ENCODE results near the gene ACTN4. TPM values are rescaled to one million over a fixed set of nuclear protein-coding genes. Genes with fewer than 3 reads are reported as not detected.

Gene ACTN4
- total RNA-seq, 4 donors from 2014 or later: 191 to 479 (median 365) TPM

GRCh38 chr19:38682195-38682867 is 34.9 kb downstream of the ACTN4 start:
- H3K36me3 ChIP-seq: no peaks in the 10 kb centered on the region
- WGBS, 2 donors: 93 to 95% methylated on average over 11 of the region's 11 CpGs
- H3K27ac ChIP-seq: peak overlapping the region; percentile 98 to 100 (median 99)
- H3K27me3 ChIP-seq: no peaks in the 10 kb centered on the region
- H3K9me3 ChIP-seq: no peaks in the 10 kb centered on the region
- no peak overlapping the region for H3K4me3 ChIP-seq (replicated peaks in 1 of 3)
- no peak for TF ChIP-seq CTCF (IDR thresholded peaks at IDR 0.05)
- TF ChIP-seq POLR2A (IDR thresholded peaks at IDR 0.05): no peak
- DNase-seq: no peak
- H3K4me1 ChIP-seq: peaks cover 52 to 81% of the 10 kb centered on the region in 2 donors
- intact Hi-C loops (cut with DNase I): no loop called here

GRCh38 chr19:38682872-38683392 is 35.5 kb downstream of the ACTN4 start:
- intact Hi-C loops (cut with DNase I): no loop called here
- Histone ChIP-seq H3K4me1 (peaks cover 52 to 83% of the 10 kb centered on the region in 2 donors), H3K27ac (peak overlapping the region; percentile 98 to 100 (median 99)), H3K4me3 (replicated peaks in 1 of 3) (no peak overlapping the region), H3K9me3 (no peaks in the 10 kb centered on the region), H3K36me3 (no peaks in the 10 kb centered on the region), H3K27me3 (no peaks in the 10 kb centered on the region)
- TF ChIP-seq POLR2A (IDR thresholded peaks at IDR 0.05) (no peak), CTCF (IDR thresholded peaks at IDR 0.05) (no peak)
- WGBS, 2 donors: 69 to 74% methylated on average over 6 to 7 of the region's 7 CpGs
- DNase-seq: peak; percentile 58 to 60

- H3K4me3 ChIP-seq (replicated peaks in 1 of 3): no peak overlapping the region
- WGBS, 2 donors: 18 to 26% methylated on average over 8 to 10 of the region's 10 CpGs
- H3K4me1 ChIP-seq: peaks cover 55 to 89% of the 10 kb centered on the region in 2 donors
Measured at GRCh38 chr19:38683393-38684077, 36.1 kb downstream of the ACTN4 start.

GRCh38 chr19:38684078-38684861 is 36.8 kb downstream of the ACTN4 start:
- Histone ChIP-seq H3K27ac (peak overlapping the region; percentile 98 to 100 (median 99)), H3K4me1 (peaks cover 62 to 93% of the 10 kb centered on the region in 2 donors), H3K27me3 (no peaks in the 10 kb centered on the region), H3K4me3 (replicated peaks in 1 of 3) (no peak overlapping the region), H3K9me3 (no peaks in the 10 kb centered on the region), H3K36me3 (no peaks in the 10 kb centered on the region)
- peak; percentile 31 to 42 for DNase-seq
- WGBS, 2 donors: 33% methylated on average over 7 of the region's 7 CpGs
- TF ChIP-seq POLR2A (IDR thresholded peaks at IDR 0.05) (no peak), CTCF (IDR thresholded peaks at IDR 0.05) (no peak)
- intact Hi-C loops (cut with DNase I): no loop called here

More at GRCh38 chr19:38683393-38684077, 36.1 kb downstream of the ACTN4 start:
- H3K9me3 ChIP-seq: no peaks in the 10 kb centered on the region
- peak; percentile 99 for DNase-seq
- TF ChIP-seq CTCF (IDR thresholded peaks at IDR 0.05) (peak in 1 of 6 experiments; percentile 15), POLR2A (IDR thresholded peaks at IDR 0.05) (peak in 1 of 2 donors; percentile 96)
- no peaks in the 10 kb centered on the region for H3K36me3 ChIP-seq
- H3K27me3 ChIP-seq: no peaks in the 10 kb centered on the region
- peak overlapping the region; percentile 98 to 100 (median 99) for H3K27ac ChIP-seq
- intact Hi-C loops (cut with DNase I): no loop called here
